Femur (tissue), 1 donor: ENCODE results near the gene ATP5ME.
A peak's percentile ranks its signal among the peaks of the same experiment; 100 is the strongest.

Source experiments
- DNase-seq: peaks from one replicate; pipeline ENCODE4 v3.0.0-alpha.2; 2017

Gene ATP5ME

DNA sequence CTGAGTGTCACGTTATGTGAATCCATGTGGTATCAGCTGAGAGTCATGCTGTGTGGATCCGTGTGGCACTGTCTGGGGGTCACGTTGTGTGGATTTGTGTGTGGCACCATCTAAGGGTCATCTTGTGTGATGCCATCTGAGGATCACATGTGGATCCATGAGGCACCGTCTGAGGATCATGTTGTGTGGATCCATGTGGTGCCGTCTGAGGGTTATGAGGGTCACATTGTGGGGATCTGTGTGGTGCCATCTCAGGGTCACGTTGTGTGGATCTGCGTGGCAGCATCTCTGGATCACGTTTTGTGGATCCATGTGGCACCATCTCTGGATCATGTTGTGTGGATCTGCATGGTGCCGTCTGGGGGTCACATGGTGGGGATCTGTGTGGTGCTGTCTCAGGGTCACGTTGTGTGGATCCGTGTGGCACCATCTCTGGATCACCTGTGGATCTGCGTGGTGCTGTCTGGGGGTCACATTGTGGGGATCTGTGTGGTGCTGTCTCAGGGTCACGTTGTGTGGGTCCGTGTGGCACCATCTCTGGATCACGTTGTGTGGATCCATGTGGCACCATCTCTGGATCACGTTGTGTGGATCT lies 41.8 kb downstream of the ATP5ME start:
- peak; percentile 4 for DNase-seq

DNA sequence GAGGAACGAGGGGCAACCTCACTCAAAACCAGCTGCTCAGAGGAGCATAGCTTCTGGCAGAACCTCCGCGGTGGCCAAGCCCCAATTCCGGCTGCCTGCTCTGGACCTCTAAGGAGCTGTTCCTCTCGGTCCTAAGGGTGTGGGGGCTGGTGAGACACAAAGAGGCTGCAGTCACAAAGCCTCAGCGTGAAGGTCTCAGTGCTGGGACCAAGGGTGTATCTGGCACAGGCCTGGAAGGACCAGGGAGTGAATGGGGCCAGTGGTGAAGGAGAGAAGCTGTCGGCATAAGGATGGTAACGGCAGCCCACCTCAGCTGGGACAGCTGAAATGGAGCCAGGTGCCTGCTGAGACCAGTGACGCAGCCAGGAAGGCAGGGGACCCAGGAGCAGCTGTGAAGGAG lies 43.4 kb downstream of the ATP5ME start:
- no peak for DNase-seq

DNA sequence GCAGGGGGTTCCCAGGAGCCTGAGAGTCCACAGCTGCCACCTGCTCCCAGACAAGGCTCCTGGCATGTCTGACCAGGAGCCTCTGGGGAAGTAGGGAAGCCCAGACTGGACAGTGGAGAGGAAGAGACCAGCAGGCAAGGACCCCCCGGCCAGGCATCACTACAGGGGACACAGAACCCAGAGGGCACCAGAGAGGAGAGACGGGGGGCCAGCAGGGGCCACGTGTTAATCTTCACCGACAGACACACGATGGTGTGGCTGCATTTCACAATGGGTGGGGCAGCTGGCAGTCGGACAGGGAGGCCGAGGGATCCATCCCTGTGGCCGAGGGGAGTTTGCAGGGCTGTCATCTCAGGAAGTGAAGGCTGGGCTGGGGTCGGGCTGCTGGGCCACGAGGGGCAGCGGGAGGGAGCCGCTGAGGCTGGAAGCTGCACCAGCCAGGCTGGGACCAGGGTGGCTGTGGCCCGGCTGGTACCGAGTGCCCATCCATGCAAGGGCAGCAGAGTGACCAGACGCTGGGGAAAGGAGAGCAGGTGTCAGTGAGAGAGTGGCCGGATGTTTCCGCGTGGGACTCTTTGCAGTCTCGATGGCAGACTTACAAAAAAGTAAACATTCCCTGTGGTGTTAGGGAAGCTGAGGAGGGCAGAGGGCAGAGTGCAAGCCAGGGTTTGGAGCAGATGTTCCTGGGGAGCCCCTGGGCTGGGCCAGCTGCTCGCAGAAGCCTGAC lies 44.0 kb downstream of the ATP5ME start:
- no peak for DNase-seq

DNA sequence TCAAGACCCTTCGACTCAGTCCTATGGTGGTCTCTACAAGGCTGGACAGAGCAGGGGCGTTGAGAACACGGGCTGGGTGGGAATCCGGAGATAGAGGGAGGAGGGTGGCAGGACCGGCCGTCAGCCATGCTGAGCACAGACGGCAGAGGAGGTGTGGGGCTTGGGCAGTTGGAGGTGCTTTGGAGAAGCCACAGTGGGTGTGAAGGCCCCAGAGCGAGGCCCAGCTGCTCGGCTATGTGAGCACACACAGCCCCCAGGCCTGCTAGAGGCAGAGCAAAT lies 44.5 kb downstream of the ATP5ME start:
- no peak for DNase-seq

DNA sequence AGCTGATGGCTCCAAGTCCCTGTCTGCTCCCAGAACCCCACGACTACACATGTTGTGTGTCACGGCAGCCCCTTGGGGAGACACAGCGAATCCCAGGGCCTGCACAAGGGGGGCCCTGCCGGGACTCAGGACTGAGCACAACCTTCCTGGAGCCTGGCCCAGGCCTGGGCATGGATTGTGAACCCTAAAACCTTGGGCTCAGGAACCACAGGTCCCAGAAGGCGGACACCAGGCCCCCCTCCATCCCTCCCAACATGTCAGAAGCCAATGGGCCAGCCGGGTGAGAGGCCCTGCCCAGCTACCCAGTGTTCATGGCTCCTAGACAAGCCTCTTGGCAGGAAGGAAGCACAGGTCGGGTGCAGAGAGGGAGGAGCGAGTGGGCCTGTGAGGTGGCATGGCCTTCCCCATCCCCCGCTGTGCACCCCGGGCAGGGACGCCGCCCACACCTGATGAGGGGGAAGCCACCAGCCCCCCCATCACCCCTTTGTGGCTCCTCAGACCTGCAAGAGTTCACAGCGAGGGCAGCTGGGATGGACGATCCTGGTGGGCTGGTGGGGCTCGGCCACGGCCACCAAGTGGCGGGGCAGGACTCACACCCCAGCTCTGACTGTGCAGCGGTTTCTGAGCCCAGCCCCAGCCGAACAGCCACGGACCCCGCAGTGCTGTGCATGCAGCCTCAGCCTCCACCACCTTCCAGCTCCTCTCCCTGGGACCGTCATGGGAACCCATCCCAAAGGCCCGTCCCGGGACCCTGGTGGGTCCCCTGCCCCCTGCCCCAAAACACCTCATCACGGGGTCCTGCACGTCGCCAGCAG lies 45.0 kb downstream of the ATP5ME start:
- no peak for DNase-seq

DNA sequence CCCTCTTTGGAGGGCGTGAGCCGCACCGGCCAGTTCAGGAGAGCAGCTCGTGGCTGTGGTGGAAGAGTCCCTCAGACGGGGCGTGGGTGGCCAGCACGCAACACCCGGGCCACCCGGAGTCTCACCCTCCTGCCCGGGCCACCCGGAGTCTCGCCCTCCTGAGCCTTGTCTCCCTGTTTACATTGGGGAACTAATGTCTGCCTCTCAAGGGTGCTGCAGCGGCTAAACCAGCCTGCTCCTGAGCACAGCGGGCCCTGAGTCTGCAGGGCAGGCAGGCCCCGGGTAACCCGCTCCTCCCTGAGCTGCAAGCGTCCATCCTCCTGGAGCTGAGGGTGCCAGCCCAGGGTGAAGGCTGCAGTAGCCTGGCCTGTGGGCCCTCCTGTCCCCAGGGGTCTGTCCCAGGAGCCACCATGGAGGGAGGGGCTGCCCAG lies 45.8 kb downstream of the ATP5ME start:
- DNase-seq, result no peak

DNA sequence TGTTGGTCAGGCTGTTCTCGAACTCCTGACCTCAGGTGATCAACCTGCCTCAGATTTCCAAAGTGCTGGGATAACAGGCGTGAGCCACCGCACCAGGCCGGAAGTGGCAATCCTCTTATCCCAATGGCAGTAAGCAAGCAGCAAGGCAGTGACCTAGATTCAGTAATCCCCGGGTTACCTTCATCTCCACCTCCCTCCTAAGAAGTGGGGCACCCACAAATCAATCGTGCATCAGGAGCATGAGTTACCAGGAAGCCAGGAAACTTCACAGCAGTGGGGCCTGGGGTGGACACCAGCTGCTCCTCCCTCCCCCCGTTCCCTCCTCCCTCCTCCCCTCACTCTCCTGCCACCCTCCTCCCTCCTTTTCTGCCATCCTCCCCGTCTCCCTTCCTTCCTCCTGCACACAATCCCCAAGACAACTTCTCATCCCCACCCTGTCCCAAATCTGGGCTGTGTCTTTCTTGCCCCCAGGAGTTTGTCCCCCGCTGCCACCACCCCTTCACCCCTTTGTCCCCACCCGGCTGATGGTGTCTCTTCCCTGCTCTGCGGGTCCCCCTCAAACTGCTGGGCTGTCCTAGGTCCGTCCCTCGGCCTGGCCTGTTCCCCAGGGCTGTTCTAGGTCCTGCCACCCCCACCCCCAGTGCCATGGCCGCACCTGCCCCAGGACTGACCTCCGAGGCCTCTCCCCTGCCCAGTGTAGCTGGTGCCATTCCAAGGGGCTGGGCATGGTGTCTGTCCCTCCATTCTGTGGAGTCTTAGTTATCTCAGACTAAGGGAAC lies 46.5 kb downstream of the ATP5ME start:
- no peak for DNase-seq

DNA sequence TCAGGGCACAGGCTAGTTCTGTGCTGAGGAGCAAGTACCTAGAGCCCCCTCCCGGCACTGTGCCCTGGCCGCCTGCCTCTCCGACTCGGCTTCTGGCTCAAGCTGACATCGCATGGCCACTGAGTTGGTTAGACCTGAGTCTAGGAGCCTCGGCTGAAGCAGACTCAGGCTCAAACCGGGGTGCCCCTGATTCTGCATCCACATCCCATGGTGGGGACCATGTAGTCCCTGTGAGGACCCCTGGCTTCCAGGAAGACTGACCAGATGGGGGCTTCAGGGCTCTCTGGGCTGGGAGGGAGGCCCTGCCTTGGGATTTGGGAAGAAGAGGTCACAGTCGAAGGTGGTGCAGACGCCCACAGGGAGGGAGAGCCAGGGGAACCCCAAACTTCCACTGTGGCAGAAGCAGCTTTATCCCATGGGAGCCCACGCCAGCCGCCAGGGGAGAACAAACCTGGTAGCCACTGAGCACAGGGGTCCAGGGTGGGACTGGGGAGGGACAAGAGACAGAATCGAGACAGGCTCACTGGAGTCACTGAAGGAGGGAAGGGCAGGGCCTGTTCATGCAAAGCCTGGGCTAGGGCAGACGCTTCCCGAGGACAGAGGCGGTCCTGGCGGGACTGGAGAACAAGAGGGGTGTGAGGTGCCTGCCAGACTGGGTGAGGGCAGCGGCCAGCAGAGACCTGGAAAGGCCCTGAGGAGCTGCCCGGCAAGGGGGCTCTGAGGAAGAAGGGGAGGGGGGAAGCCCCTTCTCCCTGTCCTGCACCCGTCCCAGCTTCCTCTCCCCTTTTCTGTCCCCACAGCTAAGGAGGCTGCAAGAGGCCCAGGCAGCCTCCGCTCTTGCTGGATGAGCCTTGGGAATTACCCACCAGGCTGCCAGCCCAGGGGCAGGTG lies 47.6 kb downstream of the ATP5ME start:
- DNase-seq, result peak; percentile 8

DNA sequence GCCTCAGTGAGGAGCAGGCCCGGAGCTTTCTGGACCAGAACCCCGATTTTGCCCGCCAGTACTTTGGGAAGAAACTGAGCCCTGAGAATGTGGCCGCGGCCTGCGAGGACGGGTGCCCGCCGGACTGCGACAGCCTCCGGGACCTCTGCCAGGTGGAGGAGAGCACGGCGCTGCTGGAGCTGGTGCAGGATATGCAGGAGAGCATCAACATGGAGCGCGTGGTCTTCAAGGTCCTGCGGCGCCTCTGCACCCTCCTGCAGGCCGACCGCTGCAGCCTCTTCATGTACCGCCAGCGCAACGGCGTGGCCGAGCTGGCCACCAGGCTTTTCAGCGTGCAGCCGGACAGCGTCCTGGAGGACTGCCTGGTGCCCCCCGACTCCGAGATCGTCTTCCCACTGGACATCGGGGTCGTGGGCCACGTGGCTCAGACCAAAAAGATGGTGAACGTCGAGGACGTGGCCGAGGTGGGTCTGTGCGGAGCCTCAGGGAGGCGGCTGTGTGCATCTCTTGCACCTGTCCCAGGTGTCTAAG lies 48.4 kb downstream of the ATP5ME start:
- DNase-seq, result peak; percentile 6

DNA sequence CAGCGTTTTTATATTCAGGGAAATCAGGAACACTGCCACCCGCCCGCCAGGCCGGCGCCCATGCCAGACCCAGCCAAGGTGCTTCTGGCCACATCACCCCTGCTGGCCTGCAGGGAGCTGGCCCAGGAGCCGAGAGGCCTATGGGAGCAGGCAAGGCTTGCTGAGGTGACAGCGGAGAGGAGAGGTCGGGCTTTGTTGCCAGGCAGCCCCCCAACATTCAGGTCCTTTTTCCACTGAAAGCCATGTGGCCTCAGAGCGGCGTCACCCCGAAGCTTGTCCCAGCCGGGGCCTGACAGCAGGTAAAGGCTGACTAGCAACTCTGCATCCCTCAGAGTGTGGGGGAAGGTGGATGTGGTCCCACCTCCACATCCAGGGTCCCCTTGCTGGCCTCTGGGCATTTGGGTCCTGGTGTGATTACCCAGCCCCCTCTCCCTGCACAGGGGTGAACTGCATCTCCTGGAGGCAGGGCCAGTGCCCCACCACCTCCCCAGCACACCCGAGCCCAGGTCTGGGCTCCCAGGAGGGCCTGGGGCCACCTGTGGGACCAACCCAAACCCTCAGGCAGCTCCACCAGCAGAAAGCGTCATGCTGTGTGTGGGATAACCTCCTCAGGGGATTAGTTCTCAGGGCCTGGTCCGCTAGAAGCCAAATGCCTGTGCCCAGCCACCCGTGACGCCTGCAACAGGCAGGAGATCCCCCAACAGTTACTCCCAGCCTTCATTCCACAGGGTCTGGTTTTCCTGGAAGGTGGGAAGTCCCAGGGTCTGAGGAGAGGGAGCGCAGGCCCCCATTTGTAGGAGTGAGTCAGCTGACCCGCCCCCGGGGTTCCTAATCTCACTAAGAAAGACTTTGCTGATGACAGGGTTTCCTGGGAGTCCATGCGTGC lies 49.1 kb downstream of the ATP5ME start, which contains the start of gene PDE6B:
Gene PDE6B, plus strand, starts transcription at position 869 of the 886 bp plus-strand sequence. CDS start 54 bp downstream, outside the sequence.
- DNase-seq, result peak; percentile 11

DNA sequence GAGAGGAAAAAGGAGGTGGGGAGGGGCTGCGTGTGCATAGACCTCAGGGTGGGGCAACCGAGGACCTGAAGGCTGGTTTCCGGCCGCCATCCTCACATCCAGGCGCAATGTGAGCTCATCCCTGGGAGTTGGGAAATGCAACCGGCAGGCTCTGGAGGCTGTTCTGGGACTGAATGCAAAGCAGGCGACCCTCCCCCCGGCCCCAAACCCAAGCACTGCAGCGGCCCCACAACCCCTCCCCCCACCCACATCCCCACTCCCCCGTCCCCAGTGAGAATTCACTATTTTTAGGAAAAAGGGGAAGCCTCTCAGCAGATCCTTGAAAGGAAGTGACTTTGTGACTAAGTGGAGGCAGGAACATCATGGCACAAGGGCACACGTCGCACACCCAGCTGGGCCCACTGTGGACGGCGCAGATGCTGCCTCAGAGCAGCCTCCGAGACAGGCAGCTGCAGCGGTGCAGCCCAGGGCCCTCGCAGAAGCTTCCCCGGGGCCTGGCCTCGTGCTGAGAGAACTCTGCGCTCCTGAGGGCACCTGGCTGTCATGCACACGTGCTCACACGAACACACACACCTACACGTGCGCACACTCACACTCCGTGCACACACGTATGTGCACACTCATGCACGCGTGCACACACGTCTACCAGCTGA lies 50.0 kb downstream of the ATP5ME start:
- DNase-seq, result peak; percentile 7

DNA sequence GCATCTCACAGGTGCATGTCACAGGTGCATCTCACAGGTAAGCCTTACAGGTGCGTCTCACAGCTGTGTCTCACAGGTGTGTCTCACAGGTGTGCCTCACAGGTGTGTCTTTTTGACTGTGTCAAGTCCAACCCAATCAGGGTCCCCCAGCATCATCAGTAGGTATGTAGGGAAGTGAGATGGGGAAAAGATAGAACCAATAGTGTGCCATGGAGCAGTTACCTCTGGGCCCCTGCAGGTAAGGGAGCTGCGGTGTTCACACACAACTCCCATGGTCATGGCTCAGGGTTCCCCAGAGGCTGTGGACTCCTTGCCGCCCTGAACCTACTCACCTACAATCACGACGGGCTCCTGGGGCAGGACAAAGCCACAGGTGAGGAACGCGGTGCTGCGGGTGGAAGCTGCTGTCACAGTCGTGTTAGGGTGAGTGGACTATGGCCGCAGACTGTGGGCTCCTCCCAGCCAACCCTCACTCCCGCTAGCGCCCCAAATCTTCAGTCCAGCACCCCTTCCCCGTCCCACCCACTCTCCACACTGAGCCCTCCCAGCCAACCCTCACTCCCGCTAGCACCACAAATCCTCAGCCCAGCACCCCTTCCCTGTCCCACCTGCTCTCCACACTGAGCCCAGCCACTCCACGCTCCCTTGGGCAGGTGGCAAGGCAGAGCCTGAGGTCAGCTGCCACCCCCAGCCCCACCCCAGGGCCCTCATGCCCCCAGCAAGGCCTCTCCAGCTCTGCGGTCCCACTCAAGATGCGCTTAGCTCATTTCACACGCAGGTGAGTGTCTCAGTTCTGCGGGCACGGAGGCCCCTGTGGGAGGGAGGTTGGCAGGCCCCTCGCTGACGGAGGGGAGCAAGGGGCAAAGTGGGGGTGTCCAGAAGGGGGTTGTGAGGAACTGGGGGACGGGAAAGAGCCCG lies 50.8 kb downstream of the ATP5ME start:
- peak; percentile 4 for DNase-seq
